MM.1S (cell line): ENCODE data around the gene AKAP13.

ENCODE experiments used
- DNase-seq: peaks from one replicate; pipeline ENCODE4 v3.0.0-alpha.2; 2015
- H2AFZ ChIP-seq: fragments of 300-600 bp; sonication (generic); 2 replicates; pipeline ENCODE4 v1.6.0; 2016; ENCODE audit warnings: antibody characterized with exemption, low read length
- H3F3A ChIP-seq: fragments of 300-600 bp; sonication (generic); 2 replicates; pipeline ENCODE4 v1.6.1; 2016; ENCODE audit warnings: mild to moderate bottlenecking, antibody characterized with exemption, low read length, moderate library complexity, mixed read lengths; ENCODE audit not compliant: insufficient read depth
- H3K27ac ChIP-seq: fragments of 300-600 bp; sonication (generic); 2 replicates; pipeline ENCODE4 v1.5.1; 2016; ENCODE audit warnings: mild to moderate bottlenecking, low read length
- H3K27me3 ChIP-seq: fragments of 300-600 bp; sonication (generic); replicated peaks from 2 replicates; pipeline ENCODE4 v1.6.0; 2016; ENCODE audit warnings: low read length; ENCODE audit not compliant: insufficient read depth
- H3K36me3 ChIP-seq: fragments of 300-600 bp; sonication (generic); replicated peaks from 2 replicates; pipeline ENCODE4 v1.6.1; 2016; ENCODE audit warnings: mild to moderate bottlenecking, low read length, mixed read lengths; ENCODE audit not compliant: insufficient read depth
- H3K4me1 ChIP-seq: fragments of 300-600 bp; sonication (generic); 2 replicates; pipeline ENCODE4 v1.6.1; 2016; ENCODE audit warnings: low read length, mixed read lengths
- H3K4me2 ChIP-seq: fragments of 300-600 bp; sonication (generic); 2 replicates; pipeline ENCODE4 v1.6.0; 2016; ENCODE audit warnings: low read depth, low read length
- H3K4me3 ChIP-seq: fragments of 300-600 bp; sonication (generic); 2 replicates; pipeline ENCODE4 v1.5.1; 2016; ENCODE audit warnings: low read length, mixed read lengths
- H3K79me2 ChIP-seq: fragments of 300-600 bp; sonication (generic); 2 replicates; pipeline ENCODE4 v1.6.1; 2016; ENCODE audit warnings: mixed run types, low read length, mixed read lengths
- H3K9ac ChIP-seq: fragments of 300-600 bp; sonication (generic); 2 replicates; pipeline ENCODE4 v1.6.1; 2016; ENCODE audit warnings: low read length, mixed read lengths
- H3K9me2 ChIP-seq: fragments of 300-600 bp; sonication (generic); replicated peaks from 2 replicates; pipeline ENCODE4 v1.6.1; 2016; ENCODE audit warnings: mild to moderate bottlenecking, low read length, mixed read lengths; ENCODE audit not compliant: insufficient read depth
- H3K9me3 ChIP-seq: fragments of 300-600 bp; sonication (generic); replicated peaks from 2 replicates; pipeline ENCODE4 v1.6.1; 2016; ENCODE audit warnings: mild to moderate bottlenecking, low read length, mixed read lengths; ENCODE audit not compliant: insufficient read depth
- H4K20me1 ChIP-seq: fragments of 300-600 bp; sonication (generic); 2 replicates; pipeline ENCODE4 v1.6.1; 2016; ENCODE audit warnings: mild to moderate bottlenecking, low read length, moderate library complexity, mixed read lengths; ENCODE audit not compliant: insufficient read depth
- CTCF ChIP-seq: fragments of 300-600 bp; sonication (generic); IDR thresholded peaks from 2 replicates; pipeline ENCODE4 v1.5.1; 2016; ENCODE audit warnings: antibody characterized with exemption, low read length, mixed read lengths
- EZH2 ChIP-seq: fragments of 300-600 bp; sonication (generic); optimal IDR thresholded peaks from 2 replicates; pipeline ENCODE3; 2017; ENCODE audit warnings: low read depth, mild to moderate bottlenecking, antibody characterized with exemption, low read length, mixed read lengths
- EZH2phosphoT487 ChIP-seq: fragments of 300-600 bp; sonication (generic); IDR thresholded peaks from 2 replicates; pipeline ENCODE4 v1.6.1; 2018; ENCODE audit warnings: antibody characterized with exemption, low read length

Gene AKAP13

DNA sequence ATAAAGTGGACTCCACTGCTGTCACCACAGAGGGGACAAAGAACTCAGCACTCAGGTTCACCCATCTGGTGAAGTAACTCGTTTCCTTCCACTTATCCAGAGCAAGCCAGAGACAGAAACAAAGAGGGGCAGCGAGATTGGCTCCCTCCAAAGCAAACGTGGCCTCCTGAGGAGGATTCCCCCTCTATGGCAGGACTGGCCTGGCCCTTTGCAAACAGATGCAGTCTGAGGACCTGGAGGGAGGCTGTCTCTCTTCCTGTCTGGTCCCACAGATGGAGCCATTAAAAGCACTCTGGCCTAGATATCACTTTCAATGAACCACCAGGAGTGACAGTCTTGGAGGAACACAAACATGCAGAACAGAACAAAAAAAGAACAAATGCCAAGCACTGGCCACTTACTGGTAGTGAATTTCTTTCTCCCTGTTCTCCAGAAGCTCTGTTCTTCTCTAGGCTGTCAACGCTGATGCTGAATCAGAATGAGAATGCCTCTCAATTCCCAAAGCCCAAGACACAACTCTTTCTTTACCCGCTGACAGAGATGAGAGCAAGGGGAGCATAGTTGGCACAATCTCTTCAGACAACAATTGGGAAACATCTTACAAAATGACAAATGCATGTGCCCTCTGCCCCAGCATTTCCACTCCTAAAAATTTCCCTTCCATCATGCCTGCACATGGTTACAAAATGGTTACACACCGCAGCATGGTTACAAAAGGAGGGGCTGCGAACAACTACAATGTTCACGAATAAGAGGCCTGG lies 400.0 kb downstream of the AKAP13 start:
- H3K27me3 ChIP-seq, result no peaks in the 10 kb centered on the region
- peaks cover 3% of the 10 kb centered on the region for H3K79me2 ChIP-seq
- H3K4me2 ChIP-seq, result no peak overlapping the region
- no peaks in the 10 kb centered on the region for H4K20me1 ChIP-seq
- H3K9ac ChIP-seq, result no peak overlapping the region
- no peaks in the 10 kb centered on the region for H3K9me3 ChIP-seq
- H3F3A ChIP-seq, result no peaks in the 10 kb centered on the region
- no peak for DNase-seq
- 0 out of 2 replicates have a peak, but pooled peaks cover 2% of the 10 kb centered on the region for H3K4me1 ChIP-seq
- TF ChIP-seq EZH2, result no peak
- no peak overlapping the region for H3K27ac ChIP-seq
- H2AFZ ChIP-seq, result no peak overlapping the region
- no peaks in the 10 kb centered on the region for H3K36me3 ChIP-seq
- no peaks in the 10 kb centered on the region for H3K9me2 ChIP-seq
- no peak overlapping the region for H3K4me3 ChIP-seq

DNA sequence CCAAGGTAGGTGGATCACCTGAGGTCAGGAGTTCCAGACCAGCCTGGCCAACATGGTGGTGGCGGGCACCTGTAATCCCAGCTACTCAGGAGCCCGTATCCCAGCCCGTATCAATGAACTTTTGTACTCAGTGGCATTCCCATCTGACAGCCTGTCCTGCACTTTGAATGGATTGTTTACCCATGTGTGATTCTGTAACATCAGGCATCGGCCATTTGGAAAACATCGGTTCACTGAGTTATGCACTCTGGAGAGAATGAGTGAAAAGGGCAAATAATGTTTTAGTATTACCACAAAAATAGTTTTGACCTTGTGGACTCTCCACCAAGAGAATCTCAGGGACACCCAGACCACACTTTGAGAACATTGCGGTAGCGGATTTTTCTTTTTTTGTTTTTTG lies 400.7 kb downstream of the AKAP13 start:
- Histone ChIP-seq H3K9me3 (no peaks in the 10 kb centered on the region), H2AFZ (no peak overlapping the region), H3K4me3 (no peak overlapping the region), H3K36me3 (no peaks in the 10 kb centered on the region), H3K9ac (no peak overlapping the region), H3K27me3 (no peaks in the 10 kb centered on the region), H3K9me2 (no peaks in the 10 kb centered on the region), H3K79me2 (peaks cover 3% of the 10 kb centered on the region; the same call in 1 of the 2 replicates), H3F3A (no peaks in the 10 kb centered on the region), H3K4me1 (0 out of 2 replicates have a peak, but pooled peaks cover 5% of the 10 kb centered on the region), H3K27ac (no peak overlapping the region), H3K4me2 (no peak overlapping the region), H4K20me1 (no peaks in the 10 kb centered on the region)
- DNase-seq, result no peak
- TF ChIP-seq CTCF (no peak), EZH2phosphoT487 (no peak), EZH2 (no peak)

GRCh38 chr15:85782064-85782463 lies 401.7 kb downstream of the AKAP13 start:
- Histone ChIP-seq H3K27ac (no peak overlapping the region), H3K9ac (no peak overlapping the region), H3K27me3 (no peaks in the 10 kb centered on the region), H3K4me3 (no peak overlapping the region), H3K4me2 (no peak overlapping the region), H3K9me3 (no peaks in the 10 kb centered on the region), H3K36me3 (no peaks in the 10 kb centered on the region), H3K9me2 (no peaks in the 10 kb centered on the region), H3F3A (no peaks in the 10 kb centered on the region), H3K79me2 (peaks cover 3% of the 10 kb centered on the region; the same call in 1 of the 2 replicates), H4K20me1 (no peaks in the 10 kb centered on the region), H3K4me1 (0 out of 2 replicates have a peak, but pooled peaks cover 5% of the 10 kb centered on the region), H2AFZ (no peak overlapping the region)
- TF ChIP-seq EZH2phosphoT487 (no peak), CTCF (no peak)
- DNase-seq, result no peak
